ENCODE data around the gene HBQ1. TPM values are rescaled to one million over a fixed set of nuclear protein-coding genes. Genes with fewer than 3 reads are reported as not detected.

The HBQ1 gene
- total RNA-seq: not detected

GRCh38 chr16:180101-180675, at the start of gene HBQ1:
TSS of gene HBQ1 (plus strand) at chr16:180459. CDS start at chr16:180487, 28 bp downstream.
- Histone ChIP-seq H3K4me3 (peak within 1 kb of the TSS; percentile 46 to 49), H3K36me3 (no peaks in the 10 kb centered on the region), H3K27ac (no peak within 1 kb of the TSS), H3K4me1 (peaks cover 9 to 10% of the 10 kb centered on the region in 2 donors), H3K9me3 (no peaks in the 10 kb centered on the region), H3K27me3 (peaks cover 9% of the 10 kb centered on the region)
- DNase-seq (ENCODE audit: low spot score in 2 of 2): no peak
- intact Hi-C loops (cut with DNase I): no loop called here
- peak in 2 of 3 experiments; percentile 3 to 14 for TF ChIP-seq CTCF (IDR thresholded peaks at IDR 0.05)

- Histone ChIP-seq H3K9me3 (no peaks in the 10 kb centered on the region), H3K4me3 (no peak overlapping the region), H3K36me3 (no peaks in the 10 kb centered on the region), H3K4me1 (no peaks in the 10 kb centered on the region), H3K27me3 (no peaks in the 10 kb centered on the region), H3K27ac (no peak overlapping the region)
- no peak for DNase-seq (ENCODE audit: low spot score in 2 of 2)
- no peak for TF ChIP-seq CTCF (IDR thresholded peaks at IDR 0.05)
- intact Hi-C loops (cut with DNase I): no loop called here
Observed at GRCh38 chr16:130533-131173, 49.6 kb upstream of the HBQ1 start.

GRCh38 chr16:132120-132519, 48.1 kb upstream of the HBQ1 start:
- no peaks in the 10 kb centered on the region for H3K4me1 ChIP-seq
- H3K27ac ChIP-seq: no peak overlapping the region
- intact Hi-C loops (cut with DNase I): no loop called here
- no peak overlapping the region for H3K4me3 ChIP-seq
- TF ChIP-seq CTCF (IDR thresholded peaks at IDR 0.05): no peak
- DNase-seq (ENCODE audit: low spot score in 2 of 2): no peak
- H3K9me3 ChIP-seq: no peaks in the 10 kb centered on the region
- no peaks in the 10 kb centered on the region for H3K36me3 ChIP-seq
- no peaks in the 10 kb centered on the region for H3K27me3 ChIP-seq

GRCh38 chr16:133716-134115, 46.5 kb upstream of the HBQ1 start:
- H3K27ac ChIP-seq: no peak overlapping the region
- TF ChIP-seq CTCF (IDR thresholded peaks at IDR 0.05): no peak
- H3K4me3 ChIP-seq: no peak overlapping the region
- no peak for DNase-seq (ENCODE audit: low spot score in 2 of 2)
- H3K9me3 ChIP-seq: no peaks in the 10 kb centered on the region
- intact Hi-C loops (cut with DNase I): no loop called here
- H3K27me3 ChIP-seq: no peaks in the 10 kb centered on the region
- peaks cover 0 to 4% of the 10 kb centered on the region in 2 donors for H3K4me1 ChIP-seq
- H3K36me3 ChIP-seq: no peaks in the 10 kb centered on the region

- peak overlapping the region; percentile 75 to 99 for H3K4me3 ChIP-seq
- peak overlapping the region; percentile 48 to 70 for H3K27ac ChIP-seq
- peaks cover 0 to 4% of the 10 kb centered on the region in 2 donors for H3K4me1 ChIP-seq
- intact Hi-C loops (cut with DNase I): no loop called here
- H3K27me3 ChIP-seq: no peaks in the 10 kb centered on the region
- no peaks in the 10 kb centered on the region for H3K9me3 ChIP-seq
- H3K36me3 ChIP-seq: no peaks in the 10 kb centered on the region
- no peak for TF ChIP-seq CTCF (IDR thresholded peaks at IDR 0.05)
- DNase-seq (ENCODE audit: low spot score in 2 of 2): no peak
Observed at GRCh38 chr16:138049-138417, 42.2 kb upstream of the HBQ1 start.
